UCSD-AML1 (cell line): ENCODE measurements around the gene GDPGP1.
A peak's percentile ranks its signal among the peaks of the same experiment; 100 is the strongest.

Source experiments
- DNase-seq: peaks from one replicate; lab custom pipeline; 2025; ENCODE audit not compliant: unreplicated experiment; lab: John Stamatoyannopoulos, UW

GDPGP1 gene

GRCh38 chr15:90223441-90224165, 10.4 kb upstream of the GDPGP1 start:
- no peak for DNase-seq

GRCh38 chr15:90225047-90225446, 9.0 kb upstream of the GDPGP1 start:
- no peak for DNase-seq

- DNase-seq, result no peak
Observed at GRCh38 chr15:90225504-90226234, 8.3 kb upstream of the GDPGP1 start.

- DNase-seq, result no peak
Observed at GRCh38 chr15:90227336-90227735, 6.7 kb upstream of the GDPGP1 start.

GRCh38 chr15:90227816-90228772, 5.9 kb upstream of the GDPGP1 start:
- DNase-seq, result no peak

GRCh38 chr15:90228960-90229359, 5.0 kb upstream of the GDPGP1 start:
- no peak for DNase-seq

GRCh38 chr15:90230071-90230494, 3.9 kb upstream of the GDPGP1 start:
- DNase-seq, result no peak

- no peak for DNase-seq
Observed at GRCh38 chr15:90230610-90231009, 3.4 kb upstream of the GDPGP1 start.

- no peak for DNase-seq
Observed at GRCh38 chr15:90231028-90232017, 2.7 kb upstream of the GDPGP1 start.

GRCh38 chr15:90232196-90232595, 1.8 kb upstream of the GDPGP1 start:
- no peak for DNase-seq

GRCh38 chr15:90232941-90233386, 1.0 kb upstream of the GDPGP1 start:
- no peak for DNase-seq

- peak; percentile 99 for DNase-seq
Observed at GRCh38 chr15:90233387-90234095, 468 bp upstream of the GDPGP1 start, which contains the start of gene CIB1. Gene CIB1, minus strand, starts transcription at chr15:90233941. Its CDS starts 56 bp downstream, at chr15:90233885.

- DNase-seq, result no peak
Observed at GRCh38 chr15:90239371-90239770, 5.4 kb downstream of the GDPGP1 start.

- DNase-seq, result no peak
Observed at GRCh38 chr15:90240856-90241255, 6.8 kb downstream of the GDPGP1 start.

GRCh38 chr15:90241343-90242192, 7.6 kb downstream of the GDPGP1 start:
- no peak for DNase-seq

GRCh38 chr15:90243943-90244639, 10.1 kb downstream of the GDPGP1 start:
- DNase-seq, result no peak

GRCh38 chr15:90248789-90249202, 14.8 kb downstream of the GDPGP1 start:
- no peak for DNase-seq
